ENCODE measurements around the gene TBCA. TPM values are rescaled to one million over a fixed set of nuclear protein-coding genes. Genes with fewer than 3 reads are reported as not detected.

Gene TBCA
- total RNA-seq, 1 experiment from 2014 or later = 317 TPM

DNA sequence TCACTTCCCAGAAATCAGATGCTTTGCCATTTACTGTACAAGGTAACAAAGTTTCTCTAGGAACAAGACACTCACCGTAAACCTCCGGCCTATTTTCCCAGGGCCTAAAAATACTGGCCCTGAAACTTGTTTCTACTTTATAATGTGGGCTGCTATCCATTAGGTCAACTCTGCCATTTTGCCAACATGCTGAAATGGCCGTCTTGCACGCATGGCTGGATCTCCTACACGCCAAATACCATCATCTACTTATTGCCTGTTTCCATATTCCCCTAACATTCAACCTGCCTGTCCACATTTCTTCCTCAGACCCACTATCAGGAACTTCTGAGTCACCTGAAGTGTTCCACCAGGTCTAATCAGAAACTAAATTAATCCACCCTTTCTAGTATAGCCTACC lies 4.7 kb downstream of the TBCA start (continued):
- TF ChIP-seq, protein P1, sequence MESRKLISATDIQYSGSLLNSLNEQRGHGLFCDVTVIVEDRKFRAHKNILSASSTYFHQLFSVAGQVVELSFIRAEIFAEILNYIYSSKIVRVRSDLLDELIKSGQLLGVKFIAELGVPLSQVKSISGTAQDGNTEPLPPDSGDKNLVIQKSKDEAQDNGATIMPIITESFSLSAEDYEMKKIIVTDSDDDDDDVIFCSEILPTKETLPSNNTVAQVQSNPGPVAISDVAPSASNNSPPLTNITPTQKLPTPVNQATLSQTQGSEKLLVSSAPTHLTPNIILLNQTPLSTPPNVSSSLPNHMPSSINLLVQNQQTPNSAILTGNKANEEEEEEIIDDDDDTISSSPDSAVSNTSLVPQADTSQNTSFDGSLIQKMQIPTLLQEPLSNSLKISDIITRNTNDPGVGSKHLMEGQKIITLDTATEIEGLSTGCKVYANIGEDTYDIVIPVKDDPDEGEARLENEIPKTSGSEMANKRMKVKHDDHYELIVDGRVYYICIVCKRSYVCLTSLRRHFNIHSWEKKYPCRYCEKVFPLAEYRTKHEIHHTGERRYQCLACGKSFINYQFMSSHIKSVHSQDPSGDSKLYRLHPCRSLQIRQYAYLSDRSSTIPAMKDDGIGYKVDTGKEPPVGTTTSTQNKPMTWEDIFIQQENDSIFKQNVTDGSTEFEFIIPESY (IDR thresholded peaks at IDR 0.05; ENCODE audit: extremely low read depth, insufficient replicate concordance, low read length) = no peak
- TF ChIP-seq EZH2phosphoT487 (IDR thresholded peaks at IDR 0.05; ENCODE audit: borderline replicate concordance) (no peak), SIN3A (IDR thresholded peaks at IDR 0.05; ENCODE audit: low read depth) (no peak), POLR2A (IDR thresholded peaks at IDR 0.05; ENCODE audit: borderline replicate concordance, extremely low read depth, insufficient read depth, insufficient read length) (no peak)
- TF ChIP-seq, protein P2, sequence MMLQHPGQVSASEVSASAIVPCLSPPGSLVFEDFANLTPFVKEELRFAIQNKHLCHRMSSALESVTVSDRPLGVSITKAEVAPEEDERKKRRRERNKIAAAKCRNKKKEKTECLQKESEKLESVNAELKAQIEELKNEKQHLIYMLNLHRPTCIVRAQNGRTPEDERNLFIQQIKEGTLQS (IDR thresholded peaks at IDR 0.05) = no peak
- TF ChIP-seq, protein P3, sequence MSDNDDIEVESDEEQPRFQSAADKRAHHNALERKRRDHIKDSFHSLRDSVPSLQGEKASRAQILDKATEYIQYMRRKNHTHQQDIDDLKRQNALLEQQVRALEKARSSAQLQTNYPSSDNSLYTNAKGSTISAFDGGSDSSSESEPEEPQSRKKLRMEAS (IDR thresholded peaks at IDR 0.05) = no peak

DNA sequence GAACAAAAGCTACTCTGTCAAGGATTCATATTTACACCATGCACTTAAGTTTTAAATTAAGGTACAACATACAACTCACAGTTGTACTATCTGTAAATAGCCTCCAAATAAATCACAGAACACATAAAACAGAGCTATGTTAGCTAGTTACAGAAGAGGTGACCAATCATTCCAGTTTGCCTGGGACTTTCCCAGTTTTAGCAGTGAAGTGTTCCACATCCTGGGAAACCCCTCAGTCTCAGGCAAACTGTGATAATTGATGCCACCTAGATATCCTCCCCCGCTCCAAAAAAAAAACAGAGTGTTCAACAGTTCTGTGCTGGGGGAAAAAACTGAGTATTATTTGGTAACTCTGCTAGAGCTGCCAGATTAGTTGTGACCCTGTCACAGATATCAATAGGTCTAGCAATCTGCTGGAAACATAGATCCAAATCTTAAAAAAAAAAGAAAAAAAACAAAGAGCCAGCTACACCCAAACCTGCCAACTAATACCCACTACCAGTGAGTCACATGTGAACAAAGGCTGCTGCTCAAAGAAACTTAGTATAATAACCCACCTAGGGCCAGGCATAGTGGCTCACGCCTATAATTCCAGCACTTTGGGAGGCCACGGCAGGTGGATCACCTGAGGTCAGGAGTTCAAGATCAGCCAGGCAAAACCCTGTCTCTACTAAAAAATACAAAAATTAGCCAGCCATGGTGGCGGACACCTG lies 5.7 kb downstream of the TBCA start:
- no TSS peak for BruUV-seq (replicated peaks)
- ChIA-PET POLR2A (no interaction called here), CTCF (no interaction called here), RAD21 (ENCODE audit: low non-redundant PET in 1 of 2, low total read pairs in 2 of 2, uncharacterized antibody in 2 of 2, unreplicated experiment in 2 of 2) (no interaction called here)
- ATAC-seq (no peak), DNase-seq (ENCODE audit: low read depth, low spot score) (no peak)
- Histone ChIP-seq H3K9me2 (ENCODE audit: insufficient read depth) (no peaks in the 10 kb centered on the region), H3K9ac (ENCODE audit: low read length) (no peak overlapping the region), H3K79me2 (ENCODE audit: insufficient read depth, low read length) (peaks cover 99% of the 10 kb centered on the region), H3K9me3 (ENCODE audit: control insufficient read depth in 1 of 2, insufficient read depth in 1 of 2, low read depth in 1 of 2, low read length in 2 of 2) (no peaks in the 10 kb centered on the region), H3K4me3 (replicated peaks in 1 of 2; ENCODE audit: low read depth in 1 of 2, low read length in 2 of 2) (no peak overlapping the region), H2AFZ (ENCODE audit: low read depth, low read length, poor library complexity, severe bottlenecking) (no peak overlapping the region), H3K4me1 (ENCODE audit: control insufficient read depth in 1 of 2, insufficient read depth in 2 of 2, low read length in 2 of 2) (peaks cover 3 to 18% of the 10 kb centered on the region in 2 experiments; a peak in 2 of 4 replicates), H3K4me2 (ENCODE audit: low read length) (no peak overlapping the region), H4K20me1 (ENCODE audit: insufficient read depth) (peaks cover 26% of the 10 kb centered on the region; the same call in 1 of the 2 replicates), H3K36me3 (ENCODE audit: control insufficient read depth in 1 of 2, insufficient read depth in 2 of 2, low read length in 2 of 2) (peaks cover 8 to 18% of the 10 kb centered on the region in 2 experiments), H3K27me3 (ENCODE audit: insufficient read depth, low read length) (no peaks in the 10 kb centered on the region), H3K27ac (ENCODE audit: low read depth, low read length) (no peak overlapping the region)
- intact Hi-C loops (cut with micrococcal nuclease) = no loop called here
- TF ChIP-seq EZH2 (IDR thresholded peaks at IDR 0.05) (no peak), ZFX (IDR thresholded peaks at IDR 0.05) (no peak), JUND (IDR thresholded peaks at IDR 0.05) (no peak), SIN3A (IDR thresholded peaks at IDR 0.05; ENCODE audit: low read depth) (no peak), ELF1 (IDR thresholded peaks at IDR 0.05; ENCODE audit: borderline replicate concordance, low read depth) (no peak), EZH2phosphoT487 (IDR thresholded peaks at IDR 0.05; ENCODE audit: borderline replicate concordance) (no peak)
- TF ChIP-seq, protein P1 (IDR thresholded peaks at IDR 0.05; ENCODE audit: extremely low read depth, insufficient replicate concordance, low read length) = no peak
- TF ChIP-seq, protein P4, sequence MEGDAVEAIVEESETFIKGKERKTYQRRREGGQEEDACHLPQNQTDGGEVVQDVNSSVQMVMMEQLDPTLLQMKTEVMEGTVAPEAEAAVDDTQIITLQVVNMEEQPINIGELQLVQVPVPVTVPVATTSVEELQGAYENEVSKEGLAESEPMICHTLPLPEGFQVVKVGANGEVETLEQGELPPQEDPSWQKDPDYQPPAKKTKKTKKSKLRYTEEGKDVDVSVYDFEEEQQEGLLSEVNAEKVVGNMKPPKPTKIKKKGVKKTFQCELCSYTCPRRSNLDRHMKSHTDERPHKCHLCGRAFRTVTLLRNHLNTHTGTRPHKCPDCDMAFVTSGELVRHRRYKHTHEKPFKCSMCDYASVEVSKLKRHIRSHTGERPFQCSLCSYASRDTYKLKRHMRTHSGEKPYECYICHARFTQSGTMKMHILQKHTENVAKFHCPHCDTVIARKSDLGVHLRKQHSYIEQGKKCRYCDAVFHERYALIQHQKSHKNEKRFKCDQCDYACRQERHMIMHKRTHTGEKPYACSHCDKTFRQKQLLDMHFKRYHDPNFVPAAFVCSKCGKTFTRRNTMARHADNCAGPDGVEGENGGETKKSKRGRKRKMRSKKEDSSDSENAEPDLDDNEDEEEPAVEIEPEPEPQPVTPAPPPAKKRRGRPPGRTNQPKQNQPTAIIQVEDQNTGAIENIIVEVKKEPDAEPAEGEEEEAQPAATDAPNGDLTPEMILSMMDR (IDR thresholded peaks at IDR 0.05 in 2 of 3, conservative IDR thresholded peaks at IDR 0.05 in 1 of 3; ENCODE audit: borderline replicate concordance in 1 of 3, insufficient read depth in 1 of 3, low read depth in 2 of 3, low read length in 2 of 3) = no peak
- TF ChIP-seq, protein P5, sequence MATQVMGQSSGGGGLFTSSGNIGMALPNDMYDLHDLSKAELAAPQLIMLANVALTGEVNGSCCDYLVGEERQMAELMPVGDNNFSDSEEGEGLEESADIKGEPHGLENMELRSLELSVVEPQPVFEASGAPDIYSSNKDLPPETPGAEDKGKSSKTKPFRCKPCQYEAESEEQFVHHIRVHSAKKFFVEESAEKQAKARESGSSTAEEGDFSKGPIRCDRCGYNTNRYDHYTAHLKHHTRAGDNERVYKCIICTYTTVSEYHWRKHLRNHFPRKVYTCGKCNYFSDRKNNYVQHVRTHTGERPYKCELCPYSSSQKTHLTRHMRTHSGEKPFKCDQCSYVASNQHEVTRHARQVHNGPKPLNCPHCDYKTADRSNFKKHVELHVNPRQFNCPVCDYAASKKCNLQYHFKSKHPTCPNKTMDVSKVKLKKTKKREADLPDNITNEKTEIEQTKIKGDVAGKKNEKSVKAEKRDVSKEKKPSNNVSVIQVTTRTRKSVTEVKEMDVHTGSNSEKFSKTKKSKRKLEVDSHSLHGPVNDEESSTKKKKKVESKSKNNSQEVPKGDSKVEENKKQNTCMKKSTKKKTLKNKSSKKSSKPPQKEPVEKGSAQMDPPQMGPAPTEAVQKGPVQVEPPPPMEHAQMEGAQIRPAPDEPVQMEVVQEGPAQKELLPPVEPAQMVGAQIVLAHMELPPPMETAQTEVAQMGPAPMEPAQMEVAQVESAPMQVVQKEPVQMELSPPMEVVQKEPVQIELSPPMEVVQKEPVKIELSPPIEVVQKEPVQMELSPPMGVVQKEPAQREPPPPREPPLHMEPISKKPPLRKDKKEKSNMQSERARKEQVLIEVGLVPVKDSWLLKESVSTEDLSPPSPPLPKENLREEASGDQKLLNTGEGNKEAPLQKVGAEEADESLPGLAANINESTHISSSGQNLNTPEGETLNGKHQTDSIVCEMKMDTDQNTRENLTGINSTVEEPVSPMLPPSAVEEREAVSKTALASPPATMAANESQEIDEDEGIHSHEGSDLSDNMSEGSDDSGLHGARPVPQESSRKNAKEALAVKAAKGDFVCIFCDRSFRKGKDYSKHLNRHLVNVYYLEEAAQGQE (IDR thresholded peaks at IDR 0.05; ENCODE audit: low read depth) = no peak
- TF ChIP-seq, protein P2 (IDR thresholded peaks at IDR 0.05) = no peak

Data from HCT116 (cell line).